Neural progenitor cell (in vitro differentiated cells): ENCODE data around the gene CD96. TPM values are rescaled to one million over a fixed set of nuclear protein-coding genes. Genes with fewer than 3 reads are reported as not detected.

Experiments used
- DNase-seq: peaks from one replicate; pipeline ENCODE4 v3.0.0-alpha.2; 2016; ENCODE audit warnings: low spot score
- H2AFZ ChIP-seq: fragments of 200-600 bp; sonication (generic); replicated peaks from 2 replicates; pipeline ENCODE4 v1.6.1; 2016; ENCODE audit warnings: antibody characterized with exemption
- H3F3A ChIP-seq: fragments of 200-600 bp; sonication (generic); 2 replicates; pipeline ENCODE4 v1.6.1; 2016; ENCODE audit warnings: antibody characterized with exemption, low read depth
- H3K27ac ChIP-seq: fragments of 200-600 bp; sonication (generic); 2 replicates; pipeline ENCODE4 v1.5.1; 2016; ENCODE audit warnings: mild to moderate bottlenecking
- H3K27me3 ChIP-seq: fragments of 200-600 bp; sonication (generic); 2 replicates; pipeline ENCODE4 v1.6.1; 2016; ENCODE audit warnings: mild to moderate bottlenecking, moderate library complexity
- H3K36me3 ChIP-seq: fragments of 200-600 bp; sonication (generic); 2 replicates; pipeline ENCODE4 v1.5.1; 2016
- H3K4me1 ChIP-seq: fragments of 200-600 bp; sonication (generic); 2 replicates; pipeline ENCODE4 v1.6.1; 2016; ENCODE audit warnings: mixed run types
- H3K4me2 ChIP-seq: fragments of 200-600 bp; sonication (generic); 2 replicates; pipeline ENCODE4 v1.6.1; 2016
- H3K4me3 ChIP-seq: fragments of 200-600 bp; sonication (generic); 2 replicates; pipeline ENCODE4 v1.5.1; 2016
- H3K79me2 ChIP-seq: fragments of 200-600 bp; sonication (generic); 2 replicates; pipeline ENCODE4 v1.6.1; 2016; ENCODE audit warnings: low read depth
- H3K9ac ChIP-seq: fragments of 200-600 bp; sonication (generic); 2 replicates; pipeline ENCODE4 v1.6.1; 2016
- H3K9me3 ChIP-seq: fragments of 200-600 bp; sonication (generic); 2 replicates; pipeline ENCODE4 v1.5.1; 2016; ENCODE audit warnings: low read depth
- H4K20me1 ChIP-seq: fragments of 200-600 bp; sonication (generic); 2 replicates; pipeline ENCODE4 v1.6.1; 2016; ENCODE audit warnings: low read depth
- H3K27ac Mint-ChIP-seq: 3 replicates; pipeline ENCODE4 v1.8.0; 2021; ENCODE audit warnings: mixed read lengths
- H3K27me3 Mint-ChIP-seq: 2 replicates; pipeline ENCODE4 v1.8.0; 2022; ENCODE audit warnings: low read depth, mild to moderate bottlenecking, inconsistent platforms, moderate library complexity, mixed read lengths; ENCODE audit not compliant: insufficient read depth
- H3K36me3 Mint-ChIP-seq: 3 replicates; pipeline ENCODE4 v1.8.0; 2021; ENCODE audit warnings: mixed read lengths
- H3K4me1 Mint-ChIP-seq: 3 replicates; pipeline ENCODE4 v1.8.0; 2021; ENCODE audit warnings: mixed read lengths
- H3K4me3 Mint-ChIP-seq: 3 replicates; pipeline ENCODE4 v1.8.0; 2021; ENCODE audit warnings: mild to moderate bottlenecking, moderate library complexity, mixed read lengths
- H3K9me3 Mint-ChIP-seq: 3 replicates; pipeline ENCODE4 v1.8.0; 2020; ENCODE audit warnings: mixed read lengths
- EZH2 ChIP-seq: fragments of 200-600 bp; sonication (generic); IDR thresholded peaks from 2 replicates; pipeline ENCODE4 v1.6.1; 2017; ENCODE audit warnings: antibody characterized with exemption, mild to moderate bottlenecking, moderate library complexity
- EZH2phosphoT487 ChIP-seq: fragments of 200-600 bp; sonication (generic); IDR thresholded peaks from 2 replicates; pipeline ENCODE4 v1.6.1; 2017; ENCODE audit warnings: antibody characterized with exemption
- total RNA-seq: library from RNA; depleted of rRNA; stranded (reverse); fragments of >200 nt; gene quantifications from 2 replicates; pipeline ENCODE4 v1.2.3, GENCODE V29; 2015; ENCODE audit warnings: low replicate concordance
- TF ChIP-seq, protein P1 (sequence below): fragments of 200-600 bp; sonication (generic); IDR thresholded peaks from 2 replicates; pipeline ENCODE4 v1.5.1; 2017; ENCODE audit warnings: antibody characterized with exemption, mild to moderate bottlenecking

The CD96 gene
- total RNA-seq, 1 donor from 2014 or later = not detected

DNA sequence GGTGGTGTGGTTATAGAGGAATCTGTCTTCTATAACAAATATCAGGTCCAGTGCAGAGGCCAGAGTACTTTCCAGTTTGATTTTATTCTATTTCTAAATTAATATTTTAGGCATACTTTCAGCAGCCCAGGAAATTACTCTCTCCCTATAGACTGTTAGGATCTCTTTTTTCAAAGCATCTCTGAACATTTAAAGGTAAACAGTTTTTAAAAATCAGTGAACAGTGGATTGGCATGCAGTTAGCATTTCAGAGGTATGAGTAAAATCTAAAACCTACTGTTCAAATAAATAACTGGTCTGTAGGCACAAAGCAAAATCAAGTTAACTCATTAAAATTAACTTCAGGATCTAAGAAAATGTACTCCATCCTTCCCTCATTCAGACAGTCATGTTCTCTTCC lies 50.1 kb downstream of the CD96 start:
- no peaks in the 10 kb centered on the region for H3K27me3 ChIP-seq
- no peaks in the 10 kb centered on the region for H3K4me1 ChIP-seq
- no peaks in the 10 kb centered on the region for H3K36me3 ChIP-seq
- no peaks in the 10 kb centered on the region for H4K20me1 ChIP-seq
- Mint-ChIP-seq H3K4me1 (no peaks in the 10 kb centered on the region), H3K27ac (no peak overlapping the region), H3K9me3 (no peaks in the 10 kb centered on the region), H3K27me3 (peaks cover 2% of the 10 kb centered on the region), H3K4me3 (no peak overlapping the region), H3K36me3 (no peaks in the 10 kb centered on the region)
- H3F3A ChIP-seq = no peaks in the 10 kb centered on the region
- no peak overlapping the region for H3K4me3 ChIP-seq
- no peaks in the 10 kb centered on the region for H3K9me3 ChIP-seq
- no peak for DNase-seq
- H3K27ac ChIP-seq = no peak overlapping the region
- H3K4me2 ChIP-seq = no peak overlapping the region
- H2AFZ ChIP-seq = no peak overlapping the region
- no peaks in the 10 kb centered on the region for H3K79me2 ChIP-seq
- TF ChIP-seq EZH2phosphoT487 = no peak
- no peak for TF ChIP-seq EZH2
- TF ChIP-seq, protein P1, sequence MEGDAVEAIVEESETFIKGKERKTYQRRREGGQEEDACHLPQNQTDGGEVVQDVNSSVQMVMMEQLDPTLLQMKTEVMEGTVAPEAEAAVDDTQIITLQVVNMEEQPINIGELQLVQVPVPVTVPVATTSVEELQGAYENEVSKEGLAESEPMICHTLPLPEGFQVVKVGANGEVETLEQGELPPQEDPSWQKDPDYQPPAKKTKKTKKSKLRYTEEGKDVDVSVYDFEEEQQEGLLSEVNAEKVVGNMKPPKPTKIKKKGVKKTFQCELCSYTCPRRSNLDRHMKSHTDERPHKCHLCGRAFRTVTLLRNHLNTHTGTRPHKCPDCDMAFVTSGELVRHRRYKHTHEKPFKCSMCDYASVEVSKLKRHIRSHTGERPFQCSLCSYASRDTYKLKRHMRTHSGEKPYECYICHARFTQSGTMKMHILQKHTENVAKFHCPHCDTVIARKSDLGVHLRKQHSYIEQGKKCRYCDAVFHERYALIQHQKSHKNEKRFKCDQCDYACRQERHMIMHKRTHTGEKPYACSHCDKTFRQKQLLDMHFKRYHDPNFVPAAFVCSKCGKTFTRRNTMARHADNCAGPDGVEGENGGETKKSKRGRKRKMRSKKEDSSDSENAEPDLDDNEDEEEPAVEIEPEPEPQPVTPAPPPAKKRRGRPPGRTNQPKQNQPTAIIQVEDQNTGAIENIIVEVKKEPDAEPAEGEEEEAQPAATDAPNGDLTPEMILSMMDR = no peak
- H3K9ac ChIP-seq = no peak overlapping the region

DNA sequence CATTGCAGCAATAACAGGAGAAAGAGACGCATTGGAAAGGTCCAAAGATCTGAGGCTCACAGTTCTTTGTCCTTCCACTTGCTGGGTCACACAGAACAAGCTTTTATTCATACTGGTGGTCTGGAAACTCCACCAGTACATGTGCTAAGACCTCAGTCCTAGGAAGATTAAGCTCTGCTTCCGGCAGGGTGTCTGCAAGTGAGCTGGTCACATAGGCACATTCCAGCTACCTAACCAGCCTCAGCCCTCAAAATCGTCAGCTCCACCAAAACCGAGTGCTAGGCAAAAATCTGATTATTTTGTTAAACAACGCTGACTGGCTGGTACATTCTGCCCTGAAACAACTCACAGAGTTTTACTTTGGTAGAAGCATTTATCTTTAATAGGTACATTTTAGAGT lies 50.9 kb downstream of the CD96 start:
- no peaks in the 10 kb centered on the region for H3K27me3 ChIP-seq
- Mint-ChIP-seq H3K9me3 (no peaks in the 10 kb centered on the region), H3K4me3 (no peak overlapping the region), H3K27ac (no peak overlapping the region), H3K4me1 (no peaks in the 10 kb centered on the region), H3K36me3 (no peaks in the 10 kb centered on the region), H3K27me3 (peaks cover 2% of the 10 kb centered on the region)
- TF ChIP-seq, protein P1 = no peak
- TF ChIP-seq EZH2 (no peak), EZH2phosphoT487 (no peak)
- H3K27ac ChIP-seq = no peak overlapping the region
- H3K36me3 ChIP-seq = no peaks in the 10 kb centered on the region
- H3K4me3 ChIP-seq = no peak overlapping the region
- H3K4me1 ChIP-seq = no peaks in the 10 kb centered on the region
- H3K9me3 ChIP-seq = no peaks in the 10 kb centered on the region
- no peak overlapping the region for H3K9ac ChIP-seq
- no peaks in the 10 kb centered on the region for H3K79me2 ChIP-seq
- H4K20me1 ChIP-seq = no peaks in the 10 kb centered on the region
- peak overlapping the region; percentile 46 for H2AFZ ChIP-seq
- peak; percentile 4 for DNase-seq
- H3K4me2 ChIP-seq = no peak overlapping the region
- no peaks in the 10 kb centered on the region for H3F3A ChIP-seq

DNA sequence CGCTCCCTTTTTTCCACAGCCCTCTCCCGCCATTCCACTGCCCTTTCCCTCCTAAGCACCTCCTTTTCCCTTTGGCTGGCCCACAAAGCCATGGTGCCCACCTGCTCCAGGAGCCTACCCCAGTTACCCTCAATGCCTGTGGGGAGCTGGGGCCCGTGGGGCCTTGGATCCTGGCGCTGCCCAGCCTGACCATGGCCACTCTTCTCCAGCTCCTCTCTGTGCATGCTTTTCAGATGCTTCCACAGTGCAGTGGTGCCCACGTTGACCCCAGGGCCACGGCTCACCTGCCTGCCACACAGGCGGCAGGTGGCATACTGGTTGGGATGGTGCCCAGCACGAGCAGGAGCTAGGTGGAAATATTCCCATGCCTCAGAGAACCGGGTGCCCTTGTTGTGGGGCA lies 51.7 kb downstream of the CD96 start:
- no peaks in the 10 kb centered on the region for H3F3A ChIP-seq

More for the DNA sequence above, 51.7 kb downstream of the CD96 start:
- no peaks in the 10 kb centered on the region for H3K9me3 Mint-ChIP-seq
- no peaks in the 10 kb centered on the region for H3K36me3 ChIP-seq
- H3K9me3 ChIP-seq = no peaks in the 10 kb centered on the region
- no peaks in the 10 kb centered on the region for H3K79me2 ChIP-seq
- H3K36me3 Mint-ChIP-seq = no peaks in the 10 kb centered on the region
- H3K4me1 Mint-ChIP-seq = no peaks in the 10 kb centered on the region
- no peak overlapping the region for H3K9ac ChIP-seq
- no peak overlapping the region for H3K4me3 Mint-ChIP-seq
- no peak for DNase-seq
- TF ChIP-seq, protein P1 = no peak
- TF ChIP-seq EZH2 (no peak), EZH2phosphoT487 (no peak)
- H3K4me3 ChIP-seq = no peak overlapping the region
- H4K20me1 ChIP-seq = no peaks in the 10 kb centered on the region
- H3K27ac Mint-ChIP-seq = no peak overlapping the region
- H3K4me1 ChIP-seq = no peaks in the 10 kb centered on the region
- H3K27ac ChIP-seq = no peak overlapping the region
- no peaks in the 10 kb centered on the region for H3K27me3 ChIP-seq
- no peak overlapping the region for H2AFZ ChIP-seq
- peaks cover 2% of the 10 kb centered on the region for H3K27me3 Mint-ChIP-seq
- no peak overlapping the region for H3K4me2 ChIP-seq
